SK-N-SH (cell line): ENCODE results near the gene ARHGAP26. TPM values are rescaled to one million over a fixed set of nuclear protein-coding genes. Genes with fewer than 3 reads are reported as not detected.
A peak's percentile ranks its signal among the peaks of the same experiment; 100 is the strongest.

ENCODE experiments used
- CTCF ChIA-PET: fragments of 300-600, 350-600 bp; formaldehyde crosslinking; extraction: SDS; loops from one replicate; lab custom pipeline; 2021; lab: Yijun Ruan, JAX
- POLR2A ChIA-PET: fragments of 350-600 bp; sonication (Branson Sonifier 250); formaldehyde crosslinking; extraction: SDS; loops from one replicate; lab custom pipeline; 2020; ENCODE audit warnings: antibody characterized with exemption, inconsistent platforms; lab: Yijun Ruan, JAX
- DNase-seq: peaks from one replicate; pipeline ENCODE4 v3.0.0; 2012
- H2AFZ ChIP-seq: fragments of 200-600 bp; sonication (generic); 2 replicates; pipeline ENCODE4 v1.8.1; 2016; ENCODE audit warnings: antibody characterized with exemption, mild to moderate bottlenecking, low read depth
- H3F3A ChIP-seq: fragments of 200-600 bp; sonication (generic); replicated peaks from 2 replicates; pipeline ENCODE3; 2016; ENCODE audit warnings: antibody characterized with exemption, mild to moderate bottlenecking; ENCODE audit not compliant: insufficient read depth
- H3K27ac ChIP-seq, 2 experiments: fragments of 200-500 bp in 1 of 2; fragments of 200-600 bp in 1 of 2; sonication (Bioruptor generic) in 1 of 2; sonication (generic), shearing (Covaris generic) in 1 of 2; 2 replicates each; pipeline versions ENCODE4 v1.5.1 to v1.6.1; 2014 to 2016; ENCODE audit warnings: low read depth in 2 of 2, inconsistent platforms in 1 of 2, low read length in 1 of 2, mild to moderate bottlenecking in 1 of 2, mixed read lengths in 1 of 2
- H3K27me3 ChIP-seq: fragments of 200-600 bp; sonication (generic), shearing (Covaris generic); 2 replicates; pipeline ENCODE4 v1.6.1; 2016; ENCODE audit warnings: mixed run types; ENCODE audit not compliant: insufficient read depth
- H3K36me3 ChIP-seq, 2 experiments: fragments of 200-500 bp in 1 of 2; fragments of 200-600 bp in 1 of 2; sonication (Bioruptor generic) in 1 of 2; sonication (generic) in 1 of 2; replicated peaks in 1 of 2; 2 replicates each; pipeline versions ENCODE3 to v1.5.1; 2014 to 2016; ENCODE audit warnings: low read length in 1 of 2, mild to moderate bottlenecking in 1 of 2; ENCODE audit not compliant: insufficient read depth in 2 of 2, control insufficient read depth in 1 of 2
- H3K4me1 ChIP-seq, 2 experiments: fragments of 200-500 bp in 1 of 2; fragments of 200-600 bp in 1 of 2; sonication (Bioruptor generic) in 1 of 2; sonication (generic), shearing (Covaris generic) in 1 of 2; 2 replicates each; pipeline versions ENCODE4 v1.5.1 to v1.6.1; 2014 to 2016; ENCODE audit warnings: low read depth in 1 of 2, low read length in 1 of 2, mixed run types in 1 of 2; ENCODE audit not compliant: insufficient read depth in 2 of 2, control insufficient read depth in 1 of 2
- H3K4me2 ChIP-seq: fragments of 200-600 bp; sonication (generic), shearing (Covaris generic); 2 replicates; pipeline ENCODE4 v1.6.1; 2017; ENCODE audit warnings: mixed run types
- H3K4me3 ChIP-seq, 2 experiments: fragments of 200-500 bp in 1 of 2; fragments of 200-600 bp in 1 of 2; sonication (Bioruptor generic) in 1 of 2; sonication (generic), shearing (Covaris generic) in 1 of 2; 2 replicates each; pipeline versions ENCODE4 v1.5.1 to v1.8.1; 2014 to 2016; ENCODE audit warnings: low read depth in 2 of 2, inconsistent platforms in 1 of 2, low read length in 1 of 2, mild to moderate bottlenecking in 1 of 2, mixed read lengths in 1 of 2, moderate library complexity in 1 of 2
- H3K79me2 ChIP-seq: fragments of 200-600 bp; sonication (generic); 2 replicates; pipeline ENCODE4 v1.8.1; 2017; ENCODE audit warnings: mild to moderate bottlenecking; ENCODE audit not compliant: insufficient read depth
- H3K9ac ChIP-seq: fragments of 200-600 bp; sonication (generic); 2 replicates; pipeline ENCODE4 v1.6.1; 2017; ENCODE audit warnings: mixed run types
- H3K9me2 ChIP-seq: fragments of 200-600 bp; sonication (generic); 2 replicates; pipeline ENCODE4 v1.6.1; 2017; ENCODE audit warnings: mixed run types
- H3K9me3 ChIP-seq: fragments of 200-600 bp; sonication (generic); 2 replicates; pipeline ENCODE4 v1.6.1; 2017; ENCODE audit warnings: mixed run types, mild to moderate bottlenecking, moderate library complexity
- H4K20me1 ChIP-seq: fragments of 200-600 bp; sonication (generic); 2 replicates; pipeline ENCODE4 v1.6.1; 2017; ENCODE audit warnings: mild to moderate bottlenecking, mixed run types; ENCODE audit not compliant: insufficient read depth
- ELF1 ChIP-seq: IDR thresholded peaks from 2 replicates; pipeline ENCODE4 v1.4.0; 2012
- EZH2phosphoT487 ChIP-seq: fragments of 200-600 bp; sonication (generic); IDR thresholded peaks from 2 replicates; pipeline ENCODE4 v1.6.1; 2017; ENCODE audit warnings: low read depth, mixed run types, mild to moderate bottlenecking, antibody characterized with exemption, moderate library complexity, borderline replicate concordance
- FOXJ3 ChIP-seq: sonication (generic); formaldehyde crosslinking; IDR thresholded peaks from 2 replicates; pipeline ENCODE4 v1.5.1; 2020; ENCODE audit warnings: mild to moderate bottlenecking, missing genetic modification reagents
- GATA2 ChIP-seq: sonication (generic); formaldehyde crosslinking; IDR thresholded peaks from 2 replicates; pipeline ENCODE4 v1.5.0; 2020; ENCODE audit warnings: mild to moderate bottlenecking, missing genetic modification reagents
- IRF3 ChIP-seq: fragments of 150-350 bp; IDR thresholded peaks from 2 replicates; pipeline ENCODE4 v1.6.1; 2016; ENCODE audit warnings: mild to moderate bottlenecking, low read depth, low read length
- JUND ChIP-seq: IDR thresholded peaks from 2 replicates; pipeline ENCODE4 v1.4.0; 2012
- MEF2A ChIP-seq: IDR thresholded peaks from 2 replicates; pipeline ENCODE4 v1.4.0; 2012; ENCODE audit warnings: low read depth, borderline replicate concordance
- MXI1 ChIP-seq: IDR thresholded peaks from 2 replicates; pipeline ENCODE4 v1.6.1; 2012; ENCODE audit warnings: mild to moderate bottlenecking, low read depth, low read length, improper control_type of control experiment
- NFIC ChIP-seq: IDR thresholded peaks from 2 replicates; pipeline ENCODE4 v1.4.0; 2012; ENCODE audit warnings: borderline replicate concordance
- NRF1 ChIP-seq: IDR thresholded peaks from 2 replicates; pipeline ENCODE4 v1.6.1; 2012; ENCODE audit warnings: low read depth, mild to moderate bottlenecking, low read length
- REST ChIP-seq: IDR thresholded peaks from 2 replicates; pipeline ENCODE4 v1.6.1; 2012; ENCODE audit warnings: mild to moderate bottlenecking, low read depth, low read length, moderate library complexity
- RXRA ChIP-seq: IDR thresholded peaks from 2 replicates; pipeline ENCODE4 v1.4.0; 2012; ENCODE audit warnings: low read depth, mild to moderate bottlenecking, borderline replicate concordance
- SIN3A ChIP-seq: IDR thresholded peaks from 2 replicates; pipeline ENCODE4 v1.6.1; 2012; ENCODE audit warnings: low read depth, mild to moderate bottlenecking, low read length, moderate library complexity, borderline replicate concordance
- TAF1 ChIP-seq: IDR thresholded peaks from 2 replicates; pipeline ENCODE4 v1.6.1; 2012; ENCODE audit warnings: low read depth, mild to moderate bottlenecking, low read length, moderate library complexity, borderline replicate concordance
- TCF12 ChIP-seq: IDR thresholded peaks from 2 replicates; pipeline ENCODE4 v1.4.0; 2012
- TEAD4 ChIP-seq: IDR thresholded peaks from 2 replicates; pipeline ENCODE4 v1.4.0; 2012; ENCODE audit warnings: mild to moderate bottlenecking, borderline replicate concordance; ENCODE audit not compliant: insufficient read depth
- USF2 ChIP-seq: fragments of 150-350 bp; IDR thresholded peaks from 2 replicates; pipeline ENCODE4 v1.6.1; 2017; ENCODE audit warnings: antibody characterized with exemption, low read length, low read depth, borderline replicate concordance
- YY1 ChIP-seq: IDR thresholded peaks from 2 replicates; pipeline ENCODE4 v1.4.0; 2012; ENCODE audit warnings: low read depth, mild to moderate bottlenecking
- WGBS: methylation state at CpG from one replicate; pipeline ENCODE4 v1.1.6; 2017; ENCODE audit warnings: low lambda C conversion rate; 5-methylcytosine and 5-hydroxymethylcytosine counted together
- polyA plus RNA-seq, 3 experiments: library from polyadenylated mRNA; depleted of rRNA; stranded (reverse); fragments of >200 nt; gene quantifications; 2 replicates each; pipeline ENCODE4 v1.2.3, GENCODE V29; 2012

Gene ARHGAP26
- polyA plus RNA-seq, 1 of the 3 experiments (the other 2 are of a cell fraction) = 6.1 TPM

GRCh38 chr5:142945321-142945720 is 175.1 kb downstream of the ARHGAP26 start:
- Histone ChIP-seq H3K9me3 (no peaks in the 10 kb centered on the region), H3K4me3 (no peak overlapping the region), H3K4me2 (no peak overlapping the region), H3K79me2 (no peaks in the 10 kb centered on the region), H3K9me2 (no peaks in the 10 kb centered on the region), H3K36me3 (no peaks in the 10 kb centered on the region), H4K20me1 (no peaks in the 10 kb centered on the region), H3K27me3 (no peaks in the 10 kb centered on the region), H3K27ac (no peak overlapping the region), H3K4me1 (no peaks in the 10 kb centered on the region; a peak in 2 of 4 replicates), H3F3A (no peaks in the 10 kb centered on the region), H3K9ac (no peak overlapping the region)
- CTCF ChIA-PET = interaction anchor here (1.3 to 2.3 kb wide), 3 partner anchors 23 to 1023 kb away, joined by 3 to 6 read pairs (median 3); no protein-coding TSS in a partner anchor
- 97% methylated on average over 3 of the region's 3 CpGs for WGBS
- TF ChIP-seq GATA2 (no peak), FOXJ3 (CRISPR knock-in tag) (no peak), NRF1 (no peak), EZH2phosphoT487 (no peak), MEF2A (no peak), SIN3A (no peak), ELF1 (no peak), NFIC (no peak), IRF3 (no peak), MXI1 (no peak), TEAD4 (no peak), TAF1 (no peak), YY1 (no peak), USF2 (no peak), TCF12 (no peak)
- TF ChIP-seq, all 33 proteins: peak for 0
- H2AFZ ChIP-seq = no peak overlapping the region
- no peak for DNase-seq
- POLR2A ChIA-PET = no interaction called here

- H3K27me3 ChIP-seq = no peaks in the 10 kb centered on the region
- ChIA-PET POLR2A (no interaction called here), CTCF (interaction anchor here (1.3 to 2.3 kb wide), 2 partner anchors 24 to 1022 kb away, joined by 3 to 6 read pairs; no protein-coding TSS in a partner anchor)
- no peak overlapping the region for H3K27ac ChIP-seq
- H3K36me3 ChIP-seq = no peaks in the 10 kb centered on the region
- H3K9me2 ChIP-seq = no peaks in the 10 kb centered on the region
- no peaks in the 10 kb centered on the region for H3K9me3 ChIP-seq
- peak; percentile 42 for TF ChIP-seq GATA2
- TF ChIP-seq YY1 = no peak
- TF ChIP-seq RXRA = no peak
- no peak for TF ChIP-seq IRF3
- TF ChIP-seq TCF12 = no peak
- no peak for TF ChIP-seq REST
- no peak for TF ChIP-seq JUND
- no peak for DNase-seq
- no peak overlapping the region for H3K9ac ChIP-seq
- no peaks in the 10 kb centered on the region for H4K20me1 ChIP-seq
- no peaks in the 10 kb centered on the region for H3F3A ChIP-seq
- no peak overlapping the region for H3K4me2 ChIP-seq
- H3K4me1 ChIP-seq = no peaks in the 10 kb centered on the region; a peak in 2 of 4 replicates
- no peak overlapping the region for H2AFZ ChIP-seq
- H3K4me3 ChIP-seq = no peak overlapping the region
- H3K79me2 ChIP-seq = no peaks in the 10 kb centered on the region
Observed at GRCh38 chr5:142945845-142946244, 175.7 kb downstream of the ARHGAP26 start.
